Left lobe of liver (tissue), 2 donors: ENCODE results near the gene LINC01488. TPM values are rescaled to one million over a fixed set of nuclear protein-coding genes. Genes with fewer than 3 reads are reported as not detected.
A peak's percentile ranks its signal among the peaks of the same experiment; 100 is the strongest.

Experiments
- ATAC-seq: fragments of 200-7000 bp; cut with Tn5 transposase; one replicate; pipeline ENCODE4 v1.9.1; 2020; ENCODE audit warnings: mild to moderate bottlenecking, moderate library complexity
- DNase-seq: peaks from one replicate; pipeline ENCODE4 v3.0.0-alpha.2; 2020; ENCODE audit warnings: low spot score
- total RNA-seq: library from RNA; stranded (reverse); gene quantifications from one replicate; pipeline ENCODE4 v1.2.1, GENCODE V29; 2021
- donor health status: DM: no; HTN: no; CAD: no; lungs with moderate emphysema.
- donor health status: DM: no; HTN: yes; CAD: no.

LINC01488 gene
- total RNA-seq, 1 donor from 2014 or later = 27.5 TPM

DNA sequence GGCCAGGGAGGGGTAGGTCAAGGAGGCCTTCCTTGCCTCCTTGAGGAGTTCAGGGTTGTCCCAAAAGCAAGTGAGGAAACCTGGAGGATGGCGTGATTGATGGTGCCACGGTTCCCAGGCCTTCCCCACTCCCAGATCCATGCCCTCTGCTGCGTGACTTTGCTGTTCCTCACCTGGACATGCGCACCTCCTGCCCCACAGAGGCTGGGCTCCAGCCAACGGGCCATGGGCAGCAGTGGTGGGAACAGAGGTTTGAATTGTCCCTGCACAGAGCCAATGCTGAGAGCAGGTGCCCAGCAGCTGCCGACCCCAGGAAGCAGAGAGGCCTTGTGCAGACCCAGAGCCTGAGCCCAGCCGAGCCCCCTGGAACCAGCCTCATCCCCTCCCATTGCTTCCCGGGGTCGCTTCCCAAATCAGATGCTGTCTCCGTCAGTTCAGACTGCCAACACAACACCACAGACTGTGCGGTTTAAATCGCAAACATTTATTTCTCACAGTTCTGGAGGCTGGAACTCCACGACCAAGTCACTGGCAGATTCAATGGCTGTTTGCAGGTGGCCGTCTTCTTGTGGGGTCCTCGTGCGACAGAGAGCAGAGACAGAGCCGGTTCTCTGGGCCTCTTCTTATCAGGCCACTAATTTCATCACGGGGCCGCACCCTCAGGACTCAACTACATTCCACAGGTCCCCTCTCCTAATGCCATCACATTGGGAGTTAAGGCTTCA lies 6.2 kb upstream of the LINC01488 start:
- no peak for DNase-seq
- ATAC-seq = no peak

DNA sequence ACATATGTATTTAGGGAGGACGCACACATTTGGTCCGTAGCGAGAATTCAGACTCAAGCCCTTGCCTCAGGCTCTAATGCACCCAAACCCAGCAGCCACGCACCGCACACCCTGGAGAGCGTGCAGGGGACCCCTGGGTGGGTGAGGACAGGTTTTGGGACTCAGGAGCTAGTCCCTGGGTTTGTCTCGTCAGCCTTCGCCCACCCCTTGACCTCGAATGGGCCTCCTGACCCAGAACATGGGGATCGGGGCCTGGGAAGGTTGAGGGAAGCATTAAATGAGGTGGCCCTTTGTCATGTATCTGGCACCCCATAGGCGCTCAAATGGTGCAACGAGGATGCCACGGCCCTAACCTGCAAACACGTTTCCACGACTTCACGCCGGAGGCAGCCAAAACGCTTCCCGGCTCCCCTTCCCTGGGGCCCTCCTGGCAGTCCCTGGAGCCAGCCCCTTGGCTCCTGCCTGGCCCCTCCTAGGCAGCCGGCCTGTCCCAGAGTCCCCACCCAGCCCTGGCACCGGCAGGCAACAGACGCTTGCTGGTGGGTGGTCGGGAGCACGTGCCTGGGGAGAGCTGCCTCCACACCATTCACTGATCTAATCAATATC lies 5.5 kb upstream of the LINC01488 start:
- no peak for DNase-seq

DNA sequence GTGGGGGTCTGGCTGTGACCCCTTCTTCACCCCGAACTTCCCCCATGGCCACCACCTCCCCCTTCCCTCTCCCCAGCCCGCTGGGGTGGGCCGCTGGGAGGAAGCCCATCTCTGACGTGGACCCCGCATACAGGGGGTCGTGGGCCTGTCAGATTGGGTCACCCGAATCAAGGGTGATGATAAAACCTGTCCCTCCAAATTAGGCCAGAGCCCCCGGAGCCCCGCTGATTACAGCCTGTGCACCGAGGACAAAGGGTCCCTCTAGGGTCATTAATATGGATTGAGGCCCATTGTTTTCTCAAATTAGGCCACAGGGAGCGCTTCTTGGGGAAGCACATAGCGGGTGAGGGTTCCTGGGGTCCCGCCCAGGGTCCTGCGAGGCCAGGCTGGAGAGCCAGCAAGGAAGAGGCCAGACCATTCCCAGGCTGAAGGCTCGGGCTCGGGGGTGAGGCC lies 4.9 kb upstream of the LINC01488 start:
- ATAC-seq (no peak), DNase-seq (no peak)

More for the DNA sequence above, 5.5 kb upstream of the LINC01488 start:
- no peak for ATAC-seq

DNA sequence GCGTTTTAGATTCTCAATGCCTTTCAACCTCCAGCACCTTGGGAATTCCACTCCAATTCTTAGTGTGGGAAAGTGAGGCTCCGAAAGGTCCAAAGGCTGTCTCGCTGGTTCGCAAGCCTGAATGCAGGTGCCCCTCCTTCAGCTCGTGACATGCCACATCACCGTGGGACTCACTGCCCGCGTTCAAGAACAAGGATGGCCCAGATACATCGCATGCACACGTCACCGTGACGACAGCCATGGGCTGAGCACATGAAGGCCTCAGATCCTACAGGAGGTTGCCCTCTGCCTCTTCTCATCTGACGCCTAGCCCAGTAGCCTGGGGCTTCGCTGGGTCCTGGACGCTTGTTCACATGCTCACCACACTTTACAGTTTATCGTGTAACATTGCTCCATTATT lies 4.4 kb upstream of the LINC01488 start:
- DNase-seq (no peak), ATAC-seq (no peak)

DNA sequence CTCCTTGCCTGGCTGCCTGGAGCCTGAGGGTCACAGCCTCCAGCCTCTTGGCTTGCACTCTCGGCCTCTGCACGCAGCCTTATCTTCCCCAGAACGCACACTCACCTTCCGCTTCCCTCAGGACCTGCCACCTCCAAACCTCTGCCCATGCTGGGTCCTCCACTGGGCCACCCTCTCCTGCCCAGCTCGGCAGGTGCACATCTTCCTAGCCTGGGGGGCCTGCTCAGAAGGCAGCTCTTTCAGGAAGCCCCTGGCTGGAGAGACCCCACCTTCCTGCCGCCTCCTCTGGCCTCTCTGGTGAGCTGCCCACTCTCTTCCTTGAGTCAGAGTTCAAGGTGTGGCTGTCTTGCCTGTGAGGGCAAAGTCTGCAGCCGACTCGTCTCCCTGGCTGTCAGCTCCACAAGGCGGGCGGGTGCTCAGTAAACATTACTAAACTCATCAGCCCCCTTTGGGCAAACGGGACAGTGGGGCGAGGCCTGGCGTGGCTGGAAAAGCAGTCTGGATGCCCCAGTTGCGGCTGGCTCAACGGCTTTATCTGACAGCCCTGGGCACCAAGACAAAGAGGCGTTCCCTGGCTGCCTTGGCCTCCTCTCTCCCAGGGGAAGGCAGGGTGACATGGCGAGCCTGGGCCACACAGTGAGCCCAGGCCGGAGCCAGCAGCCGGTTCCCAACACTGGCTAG lies 1.7 kb upstream of the LINC01488 start:
- peak; percentile 70 for DNase-seq
- ATAC-seq = peak; percentile 82

DNA sequence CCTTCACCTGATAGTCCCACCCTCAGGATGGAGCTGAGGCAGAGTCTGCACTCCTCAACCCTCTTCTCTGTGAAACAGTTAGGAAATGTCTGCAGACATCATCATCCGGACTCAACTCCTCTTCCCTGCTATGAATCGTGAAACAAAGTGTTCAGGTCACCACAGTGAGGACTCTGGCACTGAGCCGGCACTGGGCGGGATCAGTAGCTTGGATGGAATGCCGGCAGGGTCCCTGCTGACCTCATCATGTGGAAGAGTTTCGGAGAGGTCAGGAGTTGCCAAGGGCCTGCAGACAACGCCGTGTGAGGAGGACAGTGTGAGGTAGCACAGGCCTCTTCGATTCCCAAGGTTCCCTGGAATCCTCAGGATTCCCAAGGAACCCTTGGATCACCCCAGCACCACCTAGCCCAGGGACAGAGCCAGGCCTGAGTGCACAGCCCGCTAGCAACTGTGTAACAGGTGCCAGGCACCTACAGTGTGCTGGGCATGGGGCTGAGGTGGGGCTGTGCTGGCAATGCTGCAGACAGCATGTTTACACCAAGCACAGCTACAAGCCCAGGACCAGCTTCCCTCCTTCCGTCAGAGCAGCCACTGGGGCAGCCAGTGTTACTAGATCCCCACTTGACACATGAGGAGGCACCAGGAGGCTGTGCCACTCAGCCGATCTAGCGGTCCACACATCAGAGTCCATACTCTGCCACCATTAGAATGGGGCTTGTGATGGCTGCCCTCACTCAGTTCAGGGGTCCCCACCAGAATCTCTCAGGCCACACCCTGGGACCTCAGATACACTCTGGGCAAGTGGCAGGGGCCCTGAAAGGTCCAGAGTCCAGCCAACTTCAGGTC lies 693 bp upstream of the LINC01488 start:
- peak; percentile 79 for DNase-seq
- ATAC-seq = peak; percentile 60

DNA sequence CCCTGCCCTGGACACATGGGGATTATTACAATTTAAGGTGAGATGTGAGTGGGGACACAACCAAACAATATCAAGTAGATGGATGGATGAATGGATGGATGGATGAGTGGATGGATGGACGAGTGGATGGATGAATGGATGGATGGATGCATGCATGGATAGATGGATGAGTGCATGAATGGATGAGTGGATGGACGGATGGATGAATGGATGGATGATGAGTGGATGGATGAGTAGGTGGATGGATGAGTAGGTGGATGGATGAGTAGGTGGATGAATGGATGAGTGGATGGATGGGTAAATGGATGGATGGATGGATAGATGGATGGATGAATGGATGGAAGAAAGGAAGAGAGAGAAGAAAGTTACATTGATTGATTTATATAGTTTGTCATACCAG lies 859 bp downstream of the LINC01488 start:
- DNase-seq (no peak), ATAC-seq (no peak)

DNA sequence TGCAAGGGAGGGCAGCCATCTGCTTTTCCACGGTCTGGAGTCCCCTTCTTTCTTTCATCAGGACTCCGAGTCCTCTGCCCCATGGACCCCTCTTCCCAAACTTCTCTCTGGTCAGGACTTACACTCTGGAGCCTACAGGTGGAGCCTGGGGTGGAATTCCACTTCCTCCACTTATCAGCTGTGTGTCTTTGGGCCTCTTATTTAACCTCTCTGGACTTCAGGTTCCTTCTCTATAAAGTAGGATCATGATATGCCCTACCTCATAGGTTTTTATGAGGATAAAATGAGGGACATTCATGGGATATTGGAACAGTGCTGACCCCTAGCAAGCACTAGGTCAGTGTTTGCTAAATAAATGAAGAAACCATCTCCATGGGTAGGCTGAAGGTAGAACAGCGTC lies 1.7 kb downstream of the LINC01488 start:
- DNase-seq (no peak), ATAC-seq (no peak)

DNA sequence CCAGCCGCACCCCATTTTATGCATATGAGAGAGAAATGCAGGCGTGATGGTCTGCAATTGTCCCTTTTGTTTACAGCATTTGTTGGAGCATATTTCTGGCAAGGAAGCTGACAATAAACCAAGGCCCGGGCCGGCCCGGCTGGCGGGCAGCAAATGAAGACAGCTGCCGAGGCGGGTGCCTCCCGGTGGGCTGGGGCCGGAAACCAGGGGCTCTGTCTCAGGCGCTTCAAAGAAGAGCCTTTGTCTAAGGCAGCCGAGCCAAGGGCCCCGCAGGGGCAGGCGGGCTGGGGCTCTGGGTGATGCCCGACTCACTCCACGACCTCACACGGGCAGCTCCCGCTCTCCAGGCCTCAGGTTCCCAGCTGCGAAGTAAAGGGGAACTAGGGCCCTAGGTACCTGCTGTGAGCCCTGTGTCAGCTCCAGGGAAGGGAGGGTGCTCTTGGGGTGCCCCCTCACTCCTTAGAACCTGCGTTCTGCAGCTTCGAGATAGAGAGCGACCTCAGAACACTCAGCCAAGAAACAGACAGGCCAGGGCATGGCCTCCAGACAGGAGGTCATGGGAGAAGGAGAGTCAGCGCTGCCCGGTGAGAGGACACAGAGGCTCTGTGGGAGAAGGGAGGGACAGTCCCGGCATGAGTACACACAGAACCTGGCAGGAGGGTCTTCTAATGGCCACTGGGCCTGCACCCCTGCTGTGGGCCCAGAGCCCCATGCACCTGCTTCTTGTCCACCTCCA lies 2.4 kb downstream of the LINC01488 start:
- ATAC-seq (no peak), DNase-seq (no peak)

DNA sequence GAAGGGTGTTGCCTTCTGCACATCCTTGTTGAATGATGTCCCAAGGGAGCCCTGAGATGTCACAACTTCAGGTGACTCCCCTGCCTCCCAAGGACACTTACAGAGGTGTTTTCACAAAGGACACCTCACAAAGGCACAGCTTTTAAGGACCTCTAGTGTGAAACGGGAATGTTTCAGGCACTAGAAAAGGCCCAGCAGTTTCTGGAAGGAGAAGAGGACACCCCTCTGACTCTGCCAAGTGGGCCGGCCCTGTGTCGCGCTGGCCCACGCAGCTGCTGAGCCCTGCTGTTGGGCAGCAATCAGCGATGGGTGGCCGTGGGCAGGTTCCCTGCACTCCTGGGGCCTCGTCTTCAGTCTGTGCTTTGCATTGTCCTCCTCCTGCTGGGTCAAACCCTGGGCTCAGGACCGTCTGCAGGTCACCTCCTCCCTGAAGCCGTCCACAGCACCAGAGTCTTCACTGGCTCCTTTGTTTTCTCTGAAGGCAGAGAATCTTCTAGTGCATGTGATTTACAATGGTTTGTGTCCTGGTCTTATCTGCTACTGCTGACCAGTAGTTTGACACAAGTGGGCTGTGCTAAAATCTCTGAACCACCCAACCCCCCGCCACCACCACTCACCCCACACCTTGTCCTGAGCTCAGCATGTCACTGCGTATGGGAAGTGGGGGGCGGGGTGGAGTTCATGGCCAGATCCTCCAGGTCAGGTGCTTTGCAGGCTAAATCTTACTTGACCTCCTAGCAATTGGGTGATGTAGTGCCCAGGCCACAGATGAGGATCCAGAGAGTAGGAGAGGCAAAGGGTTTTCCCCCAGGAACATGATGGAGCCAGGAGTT lies 3.2 kb downstream of the LINC01488 start:
- DNase-seq (no peak), ATAC-seq (peak; percentile 13)

DNA sequence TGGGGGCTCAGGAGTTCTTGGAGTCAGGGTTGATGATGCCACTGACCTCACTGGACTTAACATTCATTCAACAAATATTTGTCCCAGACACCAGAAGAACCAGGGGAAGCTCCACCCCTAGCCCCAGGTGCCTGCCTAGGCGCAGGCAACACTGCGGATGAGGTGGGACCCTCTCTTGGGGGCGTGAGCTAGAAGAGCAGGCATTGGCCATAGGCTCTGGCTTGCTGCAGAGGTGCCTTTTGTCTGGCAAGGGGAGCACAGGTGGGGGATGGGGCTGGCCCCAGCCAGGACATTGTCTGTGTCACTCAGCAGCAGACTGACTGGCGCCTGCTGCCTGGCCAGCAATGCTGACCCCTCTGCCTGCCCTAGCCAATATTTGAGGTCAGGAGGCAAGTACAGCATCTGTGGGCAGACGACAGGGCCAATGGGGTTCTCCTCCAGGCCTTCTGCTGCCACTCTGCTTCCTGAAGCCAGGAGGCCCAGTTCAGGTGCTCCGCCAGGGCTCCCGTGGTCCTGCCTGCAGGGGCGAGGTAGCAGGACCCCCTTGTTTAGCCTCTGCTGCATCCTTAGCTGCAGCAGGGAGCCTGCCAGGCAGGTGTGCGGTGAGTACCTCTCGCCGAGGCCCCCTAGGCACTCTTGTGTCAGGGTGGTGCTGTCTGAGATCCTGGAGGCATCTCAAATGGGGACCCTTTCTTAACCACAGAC lies 4.0 kb downstream of the LINC01488 start:
- ATAC-seq = peak; percentile 80
- peak; percentile 81 for DNase-seq

DNA sequence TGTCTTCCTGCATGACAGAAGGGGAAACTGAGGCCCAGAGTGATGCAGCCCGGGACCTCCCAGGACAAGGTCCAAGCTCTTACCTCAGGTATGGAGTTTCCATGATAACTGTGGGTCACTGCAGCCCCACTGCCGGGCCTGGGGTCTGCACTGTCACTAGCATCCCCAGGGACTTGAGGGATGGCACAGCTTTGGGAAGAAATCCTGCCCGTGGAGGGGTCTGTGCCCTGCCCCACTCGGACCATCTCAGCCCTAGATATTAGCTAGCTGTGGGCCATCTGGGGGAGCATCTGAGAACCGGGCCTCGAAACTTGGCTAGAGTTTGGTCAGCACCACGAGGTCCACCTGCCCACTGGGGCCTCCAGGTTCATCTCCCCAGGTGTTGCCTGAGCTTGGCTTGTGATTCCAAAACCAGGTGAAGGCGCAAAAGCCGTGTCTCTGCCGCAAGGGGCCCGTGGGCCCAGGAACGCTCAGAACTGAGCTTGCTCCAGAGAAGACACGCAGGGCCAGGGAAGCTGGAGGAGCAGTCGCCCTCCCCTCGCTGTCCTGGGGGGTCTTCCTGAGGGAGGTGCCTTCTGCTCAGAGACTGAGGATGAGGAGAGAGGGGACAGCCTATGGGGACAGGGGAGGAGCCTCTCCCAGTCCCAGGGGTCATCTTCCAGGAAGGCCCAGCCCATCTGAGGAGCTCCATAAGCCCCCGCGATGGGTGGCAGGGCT lies 4.8 kb downstream of the LINC01488 start:
- DNase-seq (no peak), ATAC-seq (no peak)

DNA sequence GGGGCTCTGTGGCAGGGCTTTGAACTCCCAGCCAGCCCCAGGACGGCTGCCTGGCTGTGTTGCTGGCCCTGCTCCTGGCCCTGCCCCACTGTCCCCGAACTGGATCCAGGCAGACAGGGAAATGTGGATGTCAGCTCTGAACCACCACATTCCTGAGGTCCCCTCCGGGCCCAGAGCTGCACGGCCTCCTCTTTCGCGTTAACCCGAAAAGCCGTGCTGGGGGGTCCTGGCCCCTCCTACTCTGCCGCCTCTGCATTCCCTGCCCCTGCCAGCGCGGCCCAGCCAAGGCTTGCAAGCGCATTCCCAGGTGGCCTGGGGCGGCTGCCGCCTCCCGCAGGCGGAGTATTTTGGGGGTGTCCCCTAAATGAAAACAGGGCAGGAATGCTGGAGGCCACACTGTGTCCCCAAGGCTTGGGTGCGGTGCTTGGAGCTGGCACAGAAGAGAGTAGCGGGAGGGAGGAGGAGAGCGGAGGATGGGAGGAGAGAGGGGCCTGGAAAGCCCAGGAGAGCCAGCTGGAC lies 5.4 kb downstream of the LINC01488 start:
- DNase-seq (no peak), ATAC-seq (peak; percentile 43)

DNA sequence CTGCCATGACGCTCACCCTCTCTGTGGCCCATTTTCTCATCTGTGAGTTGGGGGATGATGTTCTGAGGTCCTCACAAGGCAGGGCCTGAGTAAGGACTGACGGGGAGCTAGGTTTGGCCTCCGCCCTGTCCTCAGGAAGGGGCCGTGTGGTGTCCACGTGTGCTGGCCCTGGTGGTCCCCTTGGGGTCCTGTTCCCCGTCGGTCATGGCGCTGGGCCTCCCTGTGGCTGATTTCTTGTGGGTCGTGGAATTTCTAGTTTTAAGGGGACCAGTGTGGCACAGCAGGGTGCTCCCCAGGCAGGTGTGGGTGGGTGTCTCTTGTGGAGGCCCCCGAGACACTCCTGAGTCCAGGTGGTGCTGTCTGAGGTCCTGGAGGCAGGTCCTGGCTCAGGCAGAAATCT lies 5.9 kb downstream of the LINC01488 start:
- DNase-seq (no peak), ATAC-seq (no peak)

DNA sequence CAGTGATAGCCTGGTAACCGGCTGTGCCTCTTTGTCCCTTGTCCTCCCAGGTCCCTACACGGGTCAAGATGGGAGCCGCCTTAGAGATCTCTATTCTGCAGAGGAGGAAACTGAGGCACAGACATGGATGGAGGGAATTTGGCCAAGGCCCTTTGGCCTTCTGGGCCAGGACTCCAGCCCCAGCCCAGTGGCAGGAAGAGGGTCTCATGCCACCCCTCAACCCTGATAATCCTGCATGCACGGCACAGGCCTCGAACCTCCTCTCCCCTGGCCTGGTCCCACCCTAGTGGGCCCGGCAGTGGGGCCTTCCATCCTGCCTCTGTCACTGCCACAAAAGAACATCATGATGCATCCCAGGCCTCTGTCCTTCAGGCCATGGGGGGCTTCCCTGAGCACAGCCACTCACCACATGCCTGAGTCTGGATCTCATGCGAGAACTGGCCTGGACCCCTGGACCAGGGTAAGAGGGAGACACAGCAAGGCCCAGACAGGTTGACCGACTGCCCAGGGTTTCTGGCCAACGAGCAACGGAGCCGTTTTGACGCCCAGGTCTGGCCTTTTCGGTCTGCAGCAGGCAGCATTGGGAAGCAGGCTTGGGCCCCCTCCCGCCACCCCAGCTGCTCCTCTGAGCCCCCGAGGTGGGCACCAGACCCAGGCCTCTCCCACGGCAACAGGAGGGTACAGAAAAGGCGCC lies 6.5 kb downstream of the LINC01488 start:
- DNase-seq (no peak), ATAC-seq (no peak)

DNA sequence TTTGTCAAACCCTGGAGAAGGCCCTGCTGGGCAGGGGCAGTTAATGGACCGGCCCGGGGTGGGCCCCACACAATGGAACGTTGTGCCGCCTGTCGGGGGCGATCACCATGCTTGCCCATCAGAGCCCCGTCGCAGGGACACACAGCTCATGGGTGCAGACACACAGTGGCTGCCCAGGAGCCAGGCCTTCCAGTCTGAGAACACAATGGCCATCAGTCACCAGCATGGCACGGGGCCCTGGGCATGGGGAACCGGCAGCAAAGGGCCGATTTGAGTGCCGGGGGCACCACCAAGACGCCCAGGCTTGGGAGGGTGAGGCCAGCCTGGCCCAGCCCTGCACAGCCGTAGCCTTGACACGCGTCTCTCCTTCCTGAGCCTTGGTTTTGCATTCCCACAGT lies 7.1 kb downstream of the LINC01488 start:
- no peak for DNase-seq

DNA sequence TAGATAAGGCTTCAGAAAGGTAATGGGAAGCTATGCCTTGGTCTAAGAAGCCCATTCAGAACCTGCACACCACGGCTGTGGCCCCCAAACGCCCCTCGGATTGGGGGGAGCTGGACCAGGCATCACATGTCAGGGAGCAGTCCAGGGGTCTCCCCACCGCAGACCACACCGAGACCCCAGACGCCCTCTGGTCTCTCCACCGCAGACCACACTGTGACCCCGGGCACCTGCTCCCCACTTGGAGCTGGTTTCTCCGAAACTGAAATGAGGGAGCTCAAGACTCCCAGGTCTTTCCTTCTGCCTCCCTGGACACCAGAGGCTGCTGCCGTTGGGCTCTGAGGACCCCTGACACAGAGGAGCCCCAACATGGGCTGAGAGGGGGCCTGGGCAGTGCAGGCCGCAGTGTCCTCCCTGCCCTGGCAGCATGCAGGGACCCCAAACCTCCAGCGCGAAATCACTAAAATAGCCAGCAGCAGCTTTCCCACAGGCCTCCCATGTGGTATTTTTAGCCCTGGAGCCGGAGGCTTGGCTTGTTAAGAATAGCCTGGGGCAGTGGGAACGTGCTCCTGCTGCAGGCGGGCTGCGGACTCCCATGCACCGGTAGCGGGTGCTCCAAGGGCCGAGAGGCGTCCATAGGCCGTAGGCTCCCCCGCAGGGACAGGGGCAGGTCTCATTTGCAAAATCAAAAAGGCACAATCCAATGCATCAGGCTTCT lies 7.7 kb downstream of the LINC01488 start:
- ATAC-seq (no peak), DNase-seq (no peak)

More for the DNA sequence above, 7.1 kb downstream of the LINC01488 start:
- ATAC-seq = no peak
